Testis (tissue), 3 donors: ENCODE measurements around the gene FRMD3. TPM values are rescaled to one million over a fixed set of nuclear protein-coding genes. Genes with fewer than 3 reads are reported as not detected.

Experiments used
- DNase-seq: peaks from one replicate; pipeline ENCODE4 v3.0.0-alpha.2; 2019
- H3K27ac ChIP-seq, 2 donors: fragments of 200-600 bp; sonication (generic); one replicate each; pipeline ENCODE4 v1.5.1; 2019
- H3K27me3 ChIP-seq: fragments of 200-600 bp; sonication (generic); one replicate; pipeline ENCODE4 v1.5.1; 2019
- H3K36me3 ChIP-seq: fragments of 200-600 bp; sonication (generic); one replicate; pipeline ENCODE4 v1.5.1; 2017; ENCODE audit warnings: low read depth; ENCODE audit errors: missing control alignments
- H3K4me1 ChIP-seq: fragments of 200-600 bp; sonication (generic); one replicate; pipeline ENCODE4 v1.5.1; 2019
- H3K4me3 ChIP-seq, 2 donors: fragments of 200-600 bp; sonication (generic); one replicate each; pipeline ENCODE4 v1.5.1; 2017 to 2019
- H3K9me3 ChIP-seq: fragments of 200-600 bp; sonication (generic); one replicate; pipeline ENCODE4 v1.5.1; 2017
- POLR2A ChIP-seq: fragments of 450-650 bp; IDR thresholded peaks from one replicate; pipeline ENCODE4 v1.6.1; 2017; ENCODE audit warnings: antibody characterized with exemption, mild to moderate bottlenecking, moderate library complexity
- WGBS, 2 donors: methylation state at CpG; one replicate each; pipeline ENCODE4 v1.1.5; 2018; 5-methylcytosine and 5-hydroxymethylcytosine counted together
- intact Hi-C: fragments of 100-400 bp; cut with DNase I; formaldehyde crosslinking; loops from one replicate; pipeline ENCODE4 v1.15.1; 2023; ENCODE audit warnings: low total_unique reads
- polyA plus RNA-seq: library from polyadenylated mRNA; stranded (reverse); fragments of 350-450 nt; fragmentation: Illumina TruSeq; extraction: RNeasy Lipid Tissue Mini Kit (QIAGEN cat#74804); gene quantifications from one replicate; pipeline ENCODE4 v1.2.3, GENCODE V29; 2014; ENCODE audit warnings: low read depth, low replicate concordance; ENCODE audit not compliant: insufficient read depth
- total RNA-seq, 2 donors: library from RNA; depleted of rRNA; stranded (reverse); fragments of >200 nt; gene quantifications; one replicate each; pipeline ENCODE4 v1.2.3, GENCODE V29; 2016
- TF ChIP-seq, protein P1 (sequence below), 3 experiments: fragments of 450-650 bp in 2 of 3; fragments of 200-600 bp in 1 of 3; sonication (generic) in 1 of 3; IDR thresholded peaks; one replicate each; pipeline ENCODE4 v1.5.1; 2016 to 2019; ENCODE audit warnings: antibody characterized with exemption in 3 of 3, mild to moderate bottlenecking in 2 of 3, moderate library complexity in 1 of 3

FRMD3 gene
- total and polyA plus RNA-seq, 3 donors from 2014 or later: 5.5 to 16.2 (median 12.5) TPM

GRCh38 chr9:83432104-83432627 lies 106.0 kb downstream of the FRMD3 start:
- peak overlapping the region; percentile 37 to 75 for H3K27ac ChIP-seq
- 38 to 40% methylated on average over 6 of the region's 6 CpGs for WGBS, 2 donors
- intact Hi-C loops: no loop called here
- no peaks in the 10 kb centered on the region for H3K9me3 ChIP-seq
- no peaks in the 10 kb centered on the region for H3K36me3 ChIP-seq
- no peak for TF ChIP-seq POLR2A
- TF ChIP-seq, protein P1, sequence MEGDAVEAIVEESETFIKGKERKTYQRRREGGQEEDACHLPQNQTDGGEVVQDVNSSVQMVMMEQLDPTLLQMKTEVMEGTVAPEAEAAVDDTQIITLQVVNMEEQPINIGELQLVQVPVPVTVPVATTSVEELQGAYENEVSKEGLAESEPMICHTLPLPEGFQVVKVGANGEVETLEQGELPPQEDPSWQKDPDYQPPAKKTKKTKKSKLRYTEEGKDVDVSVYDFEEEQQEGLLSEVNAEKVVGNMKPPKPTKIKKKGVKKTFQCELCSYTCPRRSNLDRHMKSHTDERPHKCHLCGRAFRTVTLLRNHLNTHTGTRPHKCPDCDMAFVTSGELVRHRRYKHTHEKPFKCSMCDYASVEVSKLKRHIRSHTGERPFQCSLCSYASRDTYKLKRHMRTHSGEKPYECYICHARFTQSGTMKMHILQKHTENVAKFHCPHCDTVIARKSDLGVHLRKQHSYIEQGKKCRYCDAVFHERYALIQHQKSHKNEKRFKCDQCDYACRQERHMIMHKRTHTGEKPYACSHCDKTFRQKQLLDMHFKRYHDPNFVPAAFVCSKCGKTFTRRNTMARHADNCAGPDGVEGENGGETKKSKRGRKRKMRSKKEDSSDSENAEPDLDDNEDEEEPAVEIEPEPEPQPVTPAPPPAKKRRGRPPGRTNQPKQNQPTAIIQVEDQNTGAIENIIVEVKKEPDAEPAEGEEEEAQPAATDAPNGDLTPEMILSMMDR (IDR thresholded peaks at IDR 0.05): peak in 1 of 3 experiments; percentile 2
- DNase-seq: peak; percentile 92
- peaks cover 24% of the 10 kb centered on the region for H3K4me1 ChIP-seq
- H3K27me3 ChIP-seq: no peaks in the 10 kb centered on the region
- no peak overlapping the region for H3K4me3 ChIP-seq

- Histone ChIP-seq H3K4me1 (peaks cover 27% of the 10 kb centered on the region), H3K27ac (peak overlapping the region; percentile 37 to 75), H3K4me3 (no peak overlapping the region), H3K36me3 (no peaks in the 10 kb centered on the region), H3K27me3 (no peaks in the 10 kb centered on the region), H3K9me3 (no peaks in the 10 kb centered on the region)
- peak; percentile 66 for DNase-seq
- 47 to 51% methylated on average over 7 of the region's 7 CpGs for WGBS, 2 donors
- intact Hi-C loops: no loop called here
- TF ChIP-seq POLR2A: no peak
- TF ChIP-seq, protein P1 (IDR thresholded peaks at IDR 0.05): no peak
Observed at GRCh38 chr9:83431101-83432060, 106.8 kb downstream of the FRMD3 start.

DNA sequence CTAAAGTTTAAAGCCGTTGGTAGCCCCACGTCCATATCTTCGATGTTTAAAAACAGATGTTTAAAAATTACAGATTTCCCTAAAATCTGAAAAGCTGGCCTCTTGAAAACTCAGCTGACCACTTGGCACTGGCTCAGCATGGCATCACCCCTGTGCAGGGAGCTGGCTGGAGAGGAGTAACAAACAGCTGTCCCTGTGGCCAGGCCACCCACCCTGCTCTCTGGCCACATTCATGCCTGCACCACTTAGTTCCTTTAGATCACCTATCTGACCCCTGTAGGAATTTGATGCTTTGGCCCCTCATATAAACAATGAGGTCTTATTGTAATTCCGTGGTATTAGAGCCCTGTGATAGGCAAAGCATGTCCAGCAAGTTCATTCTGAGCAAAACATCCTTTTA lies 107.5 kb downstream of the FRMD3 start:
- Histone ChIP-seq H3K36me3 (no peaks in the 10 kb centered on the region), H3K4me3 (no peak overlapping the region), H3K27me3 (no peaks in the 10 kb centered on the region), H3K4me1 (peaks cover 33% of the 10 kb centered on the region), H3K9me3 (no peaks in the 10 kb centered on the region), H3K27ac (peak overlapping the region; percentile 37 to 75)
- no peak for TF ChIP-seq POLR2A
- TF ChIP-seq, protein P1 (IDR thresholded peaks at IDR 0.05): no peak
- intact Hi-C loops: no loop called here
- WGBS, 2 donors: 36 to 47% methylated on average over 4 of the region's 4 CpGs
- peak; percentile 52 for DNase-seq

DNA sequence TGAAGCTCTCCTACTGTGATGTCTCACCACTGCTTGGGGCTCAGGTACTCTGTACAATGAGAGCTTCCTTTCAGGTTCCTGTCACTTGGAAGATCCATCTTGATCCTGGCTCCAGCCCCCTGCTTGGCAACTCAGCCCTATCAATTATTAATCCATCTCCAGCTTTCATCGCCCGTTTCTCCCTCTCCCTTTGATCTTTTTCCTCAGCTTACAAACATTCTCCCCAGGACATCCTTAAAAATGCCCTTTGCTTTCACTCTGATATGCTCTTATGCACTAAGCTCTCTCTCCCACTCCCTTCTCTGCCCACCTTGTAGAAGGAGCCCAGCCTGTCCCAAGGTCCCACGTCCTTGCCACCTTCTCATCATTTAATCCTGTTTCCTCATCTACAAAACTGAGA lies 109.0 kb downstream of the FRMD3 start:
- WGBS, 2 donors: 85 to 90% methylated on average over 3 of the region's 3 CpGs
- H3K9me3 ChIP-seq: no peaks in the 10 kb centered on the region
- intact Hi-C loops: no loop called here
- no peak for TF ChIP-seq POLR2A
- TF ChIP-seq, protein P1 (IDR thresholded peaks at IDR 0.05): no peak
- peaks cover 37% of the 10 kb centered on the region for H3K4me1 ChIP-seq
- H3K36me3 ChIP-seq: no peaks in the 10 kb centered on the region
- no peaks in the 10 kb centered on the region for H3K27me3 ChIP-seq
- H3K4me3 ChIP-seq: no peak overlapping the region
- no peak overlapping the region for H3K27ac ChIP-seq
- DNase-seq: no peak
